ENCODE results near the gene ZC3H7A. TPM values are rescaled to one million over a fixed set of nuclear protein-coding genes. Genes with fewer than 3 reads are reported as not detected.

The ZC3H7A gene
- total RNA-seq, 1 experiment from 2014 or later = 43.1 TPM

DNA sequence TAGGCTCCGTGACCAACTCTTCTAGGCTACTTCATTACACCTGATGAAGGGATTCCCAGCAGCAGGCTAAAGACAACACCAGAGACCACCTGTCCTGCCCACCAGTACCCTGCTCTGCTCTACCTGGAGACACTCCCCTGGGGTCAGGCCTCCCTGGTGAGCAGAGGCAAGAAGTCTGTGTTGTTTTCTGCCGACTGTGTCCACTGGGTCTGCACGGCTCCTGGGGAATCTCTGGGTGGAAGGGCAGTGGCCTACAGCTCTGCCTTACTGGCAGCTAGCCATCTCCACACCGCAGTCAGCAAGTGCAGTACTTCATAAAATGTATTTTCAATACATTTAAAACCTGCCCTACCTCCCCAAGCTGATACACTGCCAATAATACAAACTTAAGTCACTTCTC is 47.4 kb upstream of the ZC3H7A start:
- Histone ChIP-seq H3K79me2 (ENCODE audit: insufficient read depth, low read length) (peaks cover 6% of the 10 kb centered on the region; the same call in 1 of the 2 replicates), H4K8ac (replicated peaks; ENCODE audit: insufficient read length, low read depth, low read length) (no peak overlapping the region), H3K27ac (ENCODE audit: insufficient read length, low read depth, low read length) (no peak overlapping the region), H2BK20ac (ENCODE audit: low read depth, low read length, poor library complexity, severe bottlenecking) (no peak overlapping the region), H3T11ph (ENCODE audit: low read length) (no peak overlapping the region), H3K79me1 (ENCODE audit: insufficient read depth, low read depth, low read length, poor library complexity, severe bottlenecking) (peaks cover 11% of the 10 kb centered on the region), H3K18ac (ENCODE audit: insufficient read length, low read depth, low read length) (no peak overlapping the region), H2BK12ac (ENCODE audit: insufficient read length, low read depth, low read length) (no peak overlapping the region), H2BK5ac (ENCODE audit: insufficient read length, low read length) (no peak overlapping the region), H4K5ac (ENCODE audit: insufficient read length, low read depth, low read length) (no peak overlapping the region), H3K4me1 (ENCODE audit: insufficient read depth, low read length) (no peaks in the 10 kb centered on the region), H2BK120ac (ENCODE audit: low read depth, low read length, poor library complexity, severe bottlenecking) (no peak overlapping the region), H3K23ac (ENCODE audit: insufficient read length, low read depth, low read length) (no peak overlapping the region), H3K14ac (ENCODE audit: insufficient read depth, low read length) (no peak overlapping the region), H3K4me2 (ENCODE audit: insufficient read depth, insufficient read length, low read length) (no peak overlapping the region), H2AFZ (ENCODE audit: low read length) (no peak overlapping the region), H2BK15ac (ENCODE audit: low read depth, low read length) (no peak overlapping the region), H4K91ac (ENCODE audit: insufficient read length, low read depth, low read length) (no peak overlapping the region), H3K23me2 (ENCODE audit: insufficient read length, low read depth, low read length, poor library complexity, severe bottlenecking) (no peaks in the 10 kb centered on the region), H3K9ac (ENCODE audit: extremely low read depth, insufficient read length, low read length) (no peak overlapping the region), H4K20me1 (ENCODE audit: control insufficient read depth, insufficient read depth, insufficient read length) (no peaks in the 10 kb centered on the region), H3K4ac (ENCODE audit: low read depth, low read length) (no peak overlapping the region), H2AK5ac (ENCODE audit: insufficient read length, low read length) (no peak overlapping the region), H3K27me3 (ENCODE audit: insufficient read depth, low read length) (no peaks in the 10 kb centered on the region), H3K56ac (ENCODE audit: insufficient read length, low read depth, low read length) (no peak overlapping the region), H3K9me3 (ENCODE audit: control insufficient read depth, low read depth, low read length) (no peaks in the 10 kb centered on the region)
- Mint-ChIP-seq H3K9me3 (no peaks in the 10 kb centered on the region), H3K36me3 (ENCODE audit: insufficient read depth in 1 of 3, low read depth in 3 of 3) (peaks cover 69 to 94% (median 92%) of the 10 kb centered on the region in 3 experiments), H3K27ac (no peak overlapping the region), H3K4me3 (no peak overlapping the region), H3K4me1 (peaks cover 0 to 3% of the 10 kb centered on the region in 2 experiments; a peak in 1 of 4 replicates), H3K27me3 (ENCODE audit: low read depth) (no peaks in the 10 kb centered on the region)
- TF ChIP-seq CTCF (conservative IDR thresholded peaks at IDR 0.05) = no peak
- no peak for DNase-seq
- no CpG with 5 or more reads among the region's 4 CpGs for WGBS (ENCODE audit: extremely low coverage, insufficient read length, low lambda C conversion rate)
